GM20000 (cell line): ENCODE results near the gene GIMAP5.

Experiments
- DNase-seq: peaks from one replicate; pipeline ENCODE4 v3.0.0; 2012; ENCODE audit warnings: low spot score
- CTCF ChIP-seq: IDR thresholded peaks from 2 replicates; pipeline ENCODE4 v1.5.1; 2012; ENCODE audit warnings: mild to moderate bottlenecking, control low read depth; ENCODE audit errors: extremely low read depth, missing control alignments

GIMAP5 gene

GRCh38 chr7:150727381-150727780, 9.8 kb upstream of the GIMAP5 start:
- no peak for DNase-seq

GRCh38 chr7:150728011-150728410, 9.2 kb upstream of the GIMAP5 start:
- TF ChIP-seq CTCF: no peak
- DNase-seq: no peak

More at GRCh38 chr7:150727381-150727780, 9.8 kb upstream of the GIMAP5 start:
- no peak for TF ChIP-seq CTCF

- no peak for TF ChIP-seq CTCF
- DNase-seq: no peak
Observed at GRCh38 chr7:150728609-150729008, 8.6 kb upstream of the GIMAP5 start.

GRCh38 chr7:150731916-150732315, 5.3 kb upstream of the GIMAP5 start:
- no peak for DNase-seq
- no peak for TF ChIP-seq CTCF

- no peak for TF ChIP-seq CTCF
- DNase-seq: no peak
Observed at GRCh38 chr7:150732786-150733481, 4.3 kb upstream of the GIMAP5 start.

GRCh38 chr7:150733482-150734095, 3.6 kb upstream of the GIMAP5 start:
- TF ChIP-seq CTCF: no peak
- no peak for DNase-seq

- no peak for DNase-seq
- no peak for TF ChIP-seq CTCF
Observed at GRCh38 chr7:150734254-150734653, 3.0 kb upstream of the GIMAP5 start.
